Trophoblast cell (in vitro differentiated cells and primary cell): ENCODE results near the gene ALDH7A1.
A peak's percentile ranks its signal among the peaks of the same experiment; 100 is the strongest.
"Not testable (repeated sequence)": the region's sequence is repeated elsewhere in the genome, so short reads cannot be mapped to it uniquely, and the experiment has no call there.

ENCODE experiments used
- DNase-seq, 2 donors: peaks; one replicate each; pipeline ENCODE4 v3.0.0-alpha.2; 2016
- H2AFZ ChIP-seq: 2 replicates; pipeline ENCODE4 v1.6.1; 2013; ENCODE audit warnings: low read length, moderate library complexity, mild to moderate bottlenecking; ENCODE audit not compliant: insufficient read depth, poor library complexity
- H2AK5ac ChIP-seq: 2 replicates; pipeline ENCODE4 v1.6.1; 2013; ENCODE audit warnings: mild to moderate bottlenecking, low read length
- H2BK120ac ChIP-seq: 2 replicates; pipeline ENCODE4 v1.6.1; 2013; ENCODE audit warnings: low read length, mild to moderate bottlenecking, moderate library complexity; ENCODE audit not compliant: insufficient read depth, poor library complexity
- H2BK12ac ChIP-seq: 2 replicates; pipeline ENCODE4 v1.6.1; 2013; ENCODE audit warnings: mild to moderate bottlenecking, low read length, moderate library complexity
- H2BK5ac ChIP-seq: 2 replicates; pipeline ENCODE4 v1.6.1; 2013; ENCODE audit warnings: low read length, low read depth, moderate library complexity, mild to moderate bottlenecking; ENCODE audit not compliant: poor library complexity
- H3K14ac ChIP-seq: 2 replicates; pipeline ENCODE4 v1.6.1; 2013; ENCODE audit warnings: mild to moderate bottlenecking, low read length
- H3K18ac ChIP-seq: 2 replicates; pipeline ENCODE4 v1.6.1; 2013; ENCODE audit warnings: mild to moderate bottlenecking, low read length
- H3K23ac ChIP-seq: 2 replicates; pipeline ENCODE4 v1.6.1; 2013; ENCODE audit warnings: low read length
- H3K27ac ChIP-seq: 2 replicates; pipeline ENCODE4 v1.5.1; 2013; ENCODE audit warnings: low read depth, mild to moderate bottlenecking, inconsistent platforms, low read length, moderate library complexity
- H3K27me3 ChIP-seq: 2 replicates; pipeline ENCODE4 v1.6.1; 2013; ENCODE audit warnings: inconsistent platforms, mild to moderate bottlenecking, low read length, moderate library complexity; ENCODE audit not compliant: insufficient read depth
- H3K36me3 ChIP-seq, 2 experiments: 1 replicate in 1 of 2; 2 replicates in 1 of 2; pipeline ENCODE4 v1.6.1; 2013; ENCODE audit warnings: low read length in 2 of 2, mild to moderate bottlenecking in 2 of 2, moderate library complexity in 1 of 2; ENCODE audit not compliant: insufficient read depth in 2 of 2, control insufficient read depth in 1 of 2
- H3K4ac ChIP-seq: 2 replicates; pipeline ENCODE4 v1.6.1; 2013; ENCODE audit warnings: low read depth, mild to moderate bottlenecking, low read length, moderate library complexity
- H3K4me1 ChIP-seq, 2 experiments: 1 replicate in 1 of 2; 2 replicates in 1 of 2; pipeline ENCODE4 v1.6.1; 2013; ENCODE audit warnings: low read length in 2 of 2, mild to moderate bottlenecking in 2 of 2, moderate library complexity in 1 of 2; ENCODE audit not compliant: insufficient read depth in 2 of 2, control insufficient read depth in 1 of 2
- H3K4me2 ChIP-seq: 2 replicates; pipeline ENCODE4 v1.6.1; 2013; ENCODE audit warnings: inconsistent platforms, mild to moderate bottlenecking, low read length, moderate library complexity
- H3K4me3 ChIP-seq: 2 replicates; pipeline ENCODE4 v1.5.1; 2013; ENCODE audit warnings: mild to moderate bottlenecking, low read depth, low read length, inconsistent platforms
- H3K79me1 ChIP-seq: one replicate; pipeline ENCODE4 v1.6.1; 2013; ENCODE audit warnings: low read length
- H3K79me2 ChIP-seq: 2 replicates; pipeline ENCODE4 v1.6.1; 2013; ENCODE audit warnings: low read length, mild to moderate bottlenecking; ENCODE audit not compliant: control insufficient read depth, insufficient read depth, poor library complexity
- H3K9ac ChIP-seq: 2 replicates; pipeline ENCODE4 v1.6.1; 2013; ENCODE audit warnings: mild to moderate bottlenecking, low read length
- H3K9me3 ChIP-seq: 2 replicates; pipeline ENCODE4 v1.6.1; 2013; ENCODE audit warnings: low read depth, mild to moderate bottlenecking, control low read depth, inconsistent platforms, low read length; ENCODE audit not compliant: insufficient read depth
- H4K12ac ChIP-seq: 2 replicates; pipeline ENCODE4 v1.6.1; 2013; ENCODE audit warnings: low read depth, mild to moderate bottlenecking, low read length, moderate library complexity
- H4K8ac ChIP-seq: 2 replicates; pipeline ENCODE4 v1.6.1; 2013; ENCODE audit warnings: low read depth, mild to moderate bottlenecking, low read length, moderate library complexity
- H4K91ac ChIP-seq: one replicate; pipeline ENCODE4 v1.6.1; 2013; ENCODE audit warnings: low read depth, mild to moderate bottlenecking, low read length, moderate library complexity
- WGBS: extraction: QIAGEN DNeasy Blood & Tissue Kit; methylation state at CpG from one replicate; pipeline ENCODE4 v1.1.7; 2013; ENCODE audit warnings: missing lambda C conversion rate; ENCODE audit not compliant: insufficient read length, insufficient coverage; ENCODE audit errors: extremely low coverage; 5-methylcytosine and 5-hydroxymethylcytosine counted together

The ALDH7A1 gene

DNA sequence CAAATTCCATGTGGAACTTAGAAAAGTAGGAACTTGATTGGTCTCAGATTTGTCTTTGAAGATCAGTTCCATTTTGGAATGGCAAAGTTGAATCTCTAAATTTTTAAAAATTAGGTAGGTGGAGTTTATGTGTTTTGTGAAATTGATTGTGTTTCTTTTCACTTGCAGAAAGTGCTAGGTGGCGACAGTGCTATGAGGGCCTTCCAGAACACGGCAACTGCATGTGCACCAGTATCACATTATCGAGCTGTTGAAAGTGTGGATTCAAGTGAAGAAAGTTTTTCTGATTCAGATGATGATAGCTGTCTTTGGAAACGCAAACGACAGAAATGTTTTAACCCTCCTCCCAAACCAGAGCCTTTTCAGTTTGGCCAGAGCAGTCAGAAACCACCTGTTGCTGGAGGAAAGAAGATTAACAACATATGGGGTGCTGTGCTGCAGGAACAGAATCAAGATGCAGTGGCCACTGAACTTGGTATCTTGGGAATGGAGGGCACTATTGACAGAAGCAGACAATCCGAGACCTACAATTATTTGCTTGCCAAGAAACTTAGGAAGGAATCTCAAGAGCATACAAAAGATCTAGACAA lies 8.5 kb upstream of the ALDH7A1 start:
- Histone ChIP-seq H3K9me3 (no peaks in the 10 kb centered on the region), H3K4me1 (peaks cover 0 to 8% of the 10 kb centered on the region in 2 experiments), H3K36me3 (peaks cover 17 to 27% of the 10 kb centered on the region in 2 experiments), H4K91ac (no peak overlapping the region), H2BK120ac (no peak overlapping the region), H3K23ac (no peak overlapping the region), H4K8ac (no peak overlapping the region), H2BK12ac (no peak overlapping the region), H2BK5ac (no peak overlapping the region), H3K14ac (no peak overlapping the region), H3K4me3 (no peak overlapping the region), H3K79me1 (peaks cover 3% of the 10 kb centered on the region), H2AK5ac (no peak overlapping the region), H2AFZ (no peak overlapping the region), H4K12ac (no peak overlapping the region), H3K27ac (no peak overlapping the region), H3K79me2 (peaks cover 16% of the 10 kb centered on the region), H3K9ac (no peak overlapping the region), H3K18ac (no peak overlapping the region), H3K4me2 (no peak overlapping the region), H3K4ac (peak overlapping the region; percentile 67), H3K27me3 (no peaks in the 10 kb centered on the region)
- no CpG with 5 or more reads among the region's 6 CpGs for WGBS
- DNase-seq, result no peak

DNA sequence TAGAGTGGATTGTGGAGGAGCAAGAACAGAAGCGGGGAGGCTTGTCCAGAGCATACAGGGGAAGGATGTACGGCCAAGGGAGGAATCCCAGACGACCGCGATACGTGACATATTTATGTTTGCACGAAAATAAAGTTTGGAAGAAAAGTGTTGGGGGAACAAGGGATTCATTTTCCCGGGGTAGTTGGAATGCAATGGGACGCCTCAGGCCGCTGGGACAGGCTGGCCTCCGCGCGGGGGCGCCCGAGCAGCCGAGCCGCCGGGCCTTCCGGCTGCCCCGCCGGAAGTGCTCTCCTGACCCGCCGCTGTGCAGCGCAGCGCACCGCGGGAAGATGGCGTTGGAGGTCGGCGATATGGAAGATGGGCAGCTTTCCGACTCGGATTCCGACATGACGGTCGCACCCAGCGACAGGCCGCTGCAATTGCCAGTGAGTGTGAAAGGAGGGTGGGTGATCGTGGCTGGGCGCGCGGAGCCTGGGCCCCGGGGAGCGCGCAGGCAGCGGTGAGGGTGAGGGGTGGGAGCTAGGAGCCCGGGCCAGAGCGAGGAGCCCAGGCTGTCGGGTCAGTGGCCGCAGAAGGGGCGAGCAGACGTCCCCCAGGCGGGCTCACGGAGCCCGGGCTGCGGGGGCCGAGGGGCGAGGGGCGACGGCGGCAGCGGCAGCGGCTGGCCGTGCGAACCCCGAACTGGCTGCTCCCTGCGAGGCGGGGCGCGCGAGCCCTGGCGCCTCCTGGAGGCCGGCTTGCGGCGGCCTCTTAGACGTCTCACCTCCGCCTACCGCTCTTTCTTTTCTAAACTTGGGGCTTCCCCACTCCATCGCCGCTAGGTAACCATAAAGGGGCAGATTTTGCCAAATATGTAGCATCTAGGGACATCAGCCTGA lies 5.9 kb upstream of the ALDH7A1 start, which contains the start of gene PHAX:
PHAX (plus strand) TSS at position 317 of the 881 bp plus-strand sequence; CDS start at position 333, 16 bp downstream.
- Histone ChIP-seq H2AFZ (peak within 1 kb of the TSS; percentile 85), H2BK12ac (no peak within 1 kb of the TSS), H4K12ac (peak within 1 kb of the TSS; percentile 91), H3K4ac (peak within 1 kb of the TSS; percentile 89), H4K8ac (peak within 1 kb of the TSS; percentile 97), H3K4me3 (peak within 1 kb of the TSS; percentile 100), H3K4me1 (peaks cover 0 to 8% of the 10 kb centered on the region in 2 experiments), H3K9ac (peak within 1 kb of the TSS; percentile 100), H4K91ac (peak within 1 kb of the TSS; percentile 87), H3K36me3 (peaks cover 13 to 20% of the 10 kb centered on the region in 2 experiments), H3K9me3 (no peaks in the 10 kb centered on the region), H3K23ac (no peak within 1 kb of the TSS), H3K18ac (peak within 1 kb of the TSS; percentile 74), H3K14ac (peak within 1 kb of the TSS; percentile 88), H3K27ac (peak within 1 kb of the TSS; percentile 40), H3K4me2 (peak within 1 kb of the TSS; percentile 85), H3K27me3 (no peaks in the 10 kb centered on the region), H2AK5ac (peak within 1 kb of the TSS; percentile 49), H3K79me2 (peaks cover 16% of the 10 kb centered on the region), H2BK5ac (peak within 1 kb of the TSS; percentile 55), H3K79me1 (peaks cover 3% of the 10 kb centered on the region), H2BK120ac (peak within 1 kb of the TSS; percentile 54)
- DNase-seq, result peak; percentile 79 to 85
- WGBS, result no CpG with 5 or more reads among the region's 79 CpGs

DNA sequence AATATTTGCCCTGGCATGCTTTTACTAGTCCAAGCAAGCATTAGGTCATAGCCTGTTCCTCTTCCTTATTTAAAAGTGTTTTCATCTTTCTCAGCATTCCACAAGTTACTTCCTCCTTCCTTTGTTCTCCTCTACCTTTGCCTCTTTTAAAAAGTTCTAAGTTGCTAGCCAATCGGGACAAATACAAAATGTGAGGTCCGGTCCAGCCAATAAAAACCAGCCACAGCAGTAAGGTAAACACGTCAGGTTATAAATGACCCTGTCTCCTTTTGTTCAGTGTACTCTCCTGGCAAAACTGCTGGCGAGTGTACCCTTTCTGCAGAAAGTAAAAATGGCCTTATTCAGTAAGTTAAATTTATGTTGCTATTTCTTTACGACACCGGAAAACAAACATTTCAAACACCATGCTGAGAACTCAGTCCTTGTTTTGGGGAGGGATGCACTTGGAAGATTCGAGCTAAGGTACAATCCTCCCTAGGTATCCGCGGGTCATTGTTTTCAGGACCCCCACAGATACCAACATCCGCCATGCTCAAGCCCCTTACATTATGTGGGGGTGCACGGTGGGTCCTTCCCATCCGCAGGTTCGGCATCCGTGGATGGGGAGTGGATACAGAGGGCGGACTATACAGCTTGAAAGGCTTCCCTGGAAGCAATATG lies 5.1 kb upstream of the ALDH7A1 start:
- not testable (repeated sequence) for H2BK12ac ChIP-seq, H3K4me1 ChIP-seq, H3K23ac ChIP-seq, DNase-seq, H2AK5ac ChIP-seq, H2BK120ac ChIP-seq, H3K4ac ChIP-seq, H3K79me1 ChIP-seq, H3K14ac ChIP-seq, H2BK5ac ChIP-seq, H3K27me3 ChIP-seq, H3K9me3 ChIP-seq, H3K18ac ChIP-seq
- no CpG with 5 or more reads among the region's 15 CpGs for WGBS
- peaks cover 10 to 16% of the 10 kb centered on the region in 2 experiments for H3K36me3 ChIP-seq
- peak overlapping the region; percentile 24 for H3K9ac ChIP-seq
- peak overlapping the region; percentile 58 for H3K4me2 ChIP-seq
- H3K27ac ChIP-seq, result peak overlapping the region; percentile 40
- peak overlapping the region; percentile 95 for H4K8ac ChIP-seq
- H2AFZ ChIP-seq, result peak overlapping the region; percentile 80
- H4K12ac ChIP-seq, result peak overlapping the region; percentile 10
- peaks cover 16% of the 10 kb centered on the region for H3K79me2 ChIP-seq
- H3K4me3 ChIP-seq, result peak overlapping the region; percentile 10
- H4K91ac ChIP-seq, result peak overlapping the region; percentile 42

DNA sequence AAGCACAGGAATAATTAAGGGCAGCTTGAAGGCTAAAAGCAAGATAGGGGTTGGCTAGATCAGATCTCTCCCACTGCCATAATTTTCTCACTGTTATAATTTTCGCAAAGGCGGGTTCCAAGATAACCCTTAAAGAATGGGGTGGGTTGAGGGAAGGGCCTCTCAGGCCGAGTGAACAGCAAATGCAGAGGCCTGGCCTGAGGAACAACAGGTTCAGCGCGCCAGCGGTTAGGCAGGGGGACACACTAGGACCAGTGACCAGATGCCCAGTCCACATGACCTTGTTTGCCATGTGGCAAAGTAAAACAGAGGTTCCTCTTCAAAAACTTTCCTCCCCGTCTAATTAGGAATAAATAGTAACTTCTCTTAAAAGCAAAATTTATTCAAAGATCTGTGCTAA lies 4.5 kb upstream of the ALDH7A1 start:
- no peak overlapping the region for H3K9ac ChIP-seq
- peak overlapping the region; percentile 78 for H2AFZ ChIP-seq
- H3K4me1 ChIP-seq, result peaks cover 0 to 8% of the 10 kb centered on the region in 2 experiments
- peak overlapping the region; percentile 86 for H2BK120ac ChIP-seq
- peak overlapping the region; percentile 76 for H2AK5ac ChIP-seq
- peak overlapping the region; percentile 70 for H2BK12ac ChIP-seq
- peak overlapping the region; percentile 79 for H4K12ac ChIP-seq
- no peak overlapping the region for H3K18ac ChIP-seq
- H4K8ac ChIP-seq, result peak overlapping the region; percentile 88
- no peaks in the 10 kb centered on the region for H3K27me3 ChIP-seq
- H3K79me2 ChIP-seq, result peaks cover 16% of the 10 kb centered on the region
- H3K4me2 ChIP-seq, result no peak overlapping the region
- H3K9me3 ChIP-seq, result no peaks in the 10 kb centered on the region
- H3K27ac ChIP-seq, result no peak overlapping the region
- H4K91ac ChIP-seq, result peak overlapping the region; percentile 79
- peak overlapping the region; percentile 28 for H3K14ac ChIP-seq
- no peak overlapping the region for H3K4me3 ChIP-seq
- WGBS, result no CpG with 5 or more reads among the region's 7 CpGs
- H3K36me3 ChIP-seq, result peaks cover 8 to 13% of the 10 kb centered on the region in 2 experiments
- no peak for DNase-seq
- no peak overlapping the region for H3K4ac ChIP-seq
- peak overlapping the region; percentile 57 for H2BK5ac ChIP-seq
- peaks cover 10% of the 10 kb centered on the region for H3K79me1 ChIP-seq
- H3K23ac ChIP-seq, result no peak overlapping the region
